CD4-positive, alpha-beta T cell treated with Interferon gamma for 1 hour (primary cell): ENCODE data around the gene XDH.

ENCODE experiments used
- DNase-seq: peaks from one replicate; pipeline ENCODE4 v3.0.0-alpha.2; 2020

XDH gene

GRCh38 chr2:31414601-31415241 is at the start of gene XDH:
Gene XDH, minus strand, starts transcription at chr2:31414742. Its CDS starts 76 bp downstream, at chr2:31414666.
- no peak for DNase-seq

GRCh38 chr2:31457651-31458050 is 43.1 kb upstream of the XDH start:
- DNase-seq = no peak

- DNase-seq = no peak
Observed at GRCh38 chr2:31446848-31447247, 32.3 kb upstream of the XDH start.

GRCh38 chr2:31442376-31442775 is 27.8 kb upstream of the XDH start:
- DNase-seq = no peak

- no peak for DNase-seq
Observed at GRCh38 chr2:31440764-31441163, 26.2 kb upstream of the XDH start.

GRCh38 chr2:31434911-31435310 is 20.4 kb upstream of the XDH start:
- DNase-seq = no peak

GRCh38 chr2:31433541-31433940 is 19.0 kb upstream of the XDH start:
- no peak for DNase-seq

- no peak for DNase-seq
Observed at GRCh38 chr2:31430439-31431165, 16.1 kb upstream of the XDH start.

GRCh38 chr2:31429759-31430438 is 15.4 kb upstream of the XDH start:
- no peak for DNase-seq

GRCh38 chr2:31429040-31429439 is 14.5 kb upstream of the XDH start:
- no peak for DNase-seq

GRCh38 chr2:31428001-31428418 is 13.5 kb upstream of the XDH start:
- no peak for DNase-seq

GRCh38 chr2:31426096-31426495 is 11.6 kb upstream of the XDH start:
- DNase-seq = no peak

GRCh38 chr2:31421634-31422033 is 7.1 kb upstream of the XDH start:
- no peak for DNase-seq

- no peak for DNase-seq
Observed at GRCh38 chr2:31420936-31421335, 6.4 kb upstream of the XDH start.

- no peak for DNase-seq
Observed at GRCh38 chr2:31419386-31419785, 4.8 kb upstream of the XDH start.

GRCh38 chr2:31415421-31415820 is 879 bp upstream of the XDH start:
- DNase-seq = no peak

GRCh38 chr2:31413862-31414550 is 536 bp downstream of the XDH start:
- no peak for DNase-seq

- no peak for DNase-seq
Observed at GRCh38 chr2:31413025-31413424, 1.5 kb downstream of the XDH start.

GRCh38 chr2:31411771-31412170 is 2.8 kb downstream of the XDH start:
- no peak for DNase-seq

GRCh38 chr2:31406593-31407385 is 7.8 kb downstream of the XDH start:
- no peak for DNase-seq

GRCh38 chr2:31404827-31405226 is 9.7 kb downstream of the XDH start:
- no peak for DNase-seq

GRCh38 chr2:31404302-31404701 is 10.2 kb downstream of the XDH start:
- DNase-seq = no peak

- no peak for DNase-seq
Observed at GRCh38 chr2:31402388-31402787, 12.2 kb downstream of the XDH start.
